ENCODE results near the gene SYNJ2. TPM values are rescaled to one million over a fixed set of nuclear protein-coding genes. Genes with fewer than 3 reads are reported as not detected.

SYNJ2 gene
- polyA plus RNA-seq, 1 experiment = 40.8 TPM

GRCh38 chr6:158115102-158115501, 133.4 kb downstream of the SYNJ2 start:
- TF ChIP-seq CTCF (IDR thresholded peaks at IDR 0.05; ENCODE audit: low read depth, low read length) = no peak
- no peaks in the 10 kb centered on the region for H3K9me3 ChIP-seq (ENCODE audit: control insufficient read depth, insufficient read depth, low read length)
- H3K4me3 ChIP-seq (ENCODE audit: low read depth, low read length) = no peak overlapping the region
- H3K27me3 ChIP-seq (ENCODE audit: control insufficient read depth, insufficient read depth, low read length) = no peaks in the 10 kb centered on the region
- ChIA-PET CTCF (no interaction called here), POLR2A (no interaction called here)
- no peak overlapping the region for H3K27ac ChIP-seq (ENCODE audit: low read depth, low read length)
- DNase-seq (ENCODE audit: low read depth, low spot score) = no peak

- POLR2A ChIA-PET = no interaction called here
These were observed 133.8 kb downstream of the SYNJ2 start for GRCh38 chr6:158115508-158115907.

GRCh38 chr6:158118886-158119285, 137.2 kb downstream of the SYNJ2 start:
- Histone ChIP-seq H3K27me3 (ENCODE audit: control insufficient read depth, insufficient read depth, low read length) (no peaks in the 10 kb centered on the region), H3K4me3 (ENCODE audit: low read depth, low read length) (no peak overlapping the region), H3K27ac (ENCODE audit: low read depth, low read length) (no peak overlapping the region), H3K9me3 (ENCODE audit: control insufficient read depth, insufficient read depth, low read length) (no peaks in the 10 kb centered on the region)
- DNase-seq (ENCODE audit: low read depth, low spot score) = no peak
- ChIA-PET CTCF (no interaction called here), POLR2A (no interaction called here)
- no peak for TF ChIP-seq CTCF (IDR thresholded peaks at IDR 0.05; ENCODE audit: low read depth, low read length)

More at GRCh38 chr6:158115508-158115907, 133.8 kb downstream of the SYNJ2 start:
- Histone ChIP-seq H3K27ac (ENCODE audit: low read depth, low read length) (no peak overlapping the region), H3K9me3 (ENCODE audit: control insufficient read depth, insufficient read depth, low read length) (no peaks in the 10 kb centered on the region), H3K27me3 (ENCODE audit: control insufficient read depth, insufficient read depth, low read length) (no peaks in the 10 kb centered on the region), H3K4me3 (ENCODE audit: low read depth, low read length) (no peak overlapping the region)
- no peak for DNase-seq (ENCODE audit: low read depth, low spot score)
- CTCF ChIA-PET = no interaction called here
- no peak for TF ChIP-seq CTCF (IDR thresholded peaks at IDR 0.05; ENCODE audit: low read depth, low read length)

- DNase-seq (ENCODE audit: low read depth, low spot score) = no peak
- ChIA-PET CTCF (no interaction called here), POLR2A (no interaction called here)
- H3K27me3 ChIP-seq (ENCODE audit: control insufficient read depth, insufficient read depth, low read length) = no peaks in the 10 kb centered on the region
- H3K9me3 ChIP-seq (ENCODE audit: control insufficient read depth, insufficient read depth, low read length) = no peaks in the 10 kb centered on the region
- H3K27ac ChIP-seq (ENCODE audit: low read depth, low read length) = no peak overlapping the region
- no peak overlapping the region for H3K4me3 ChIP-seq (ENCODE audit: low read depth, low read length)
- TF ChIP-seq CTCF (IDR thresholded peaks at IDR 0.05; ENCODE audit: low read depth, low read length) = no peak
These were observed 139.7 kb downstream of the SYNJ2 start for GRCh38 chr6:158121335-158121734.

- Histone ChIP-seq H3K27ac (ENCODE audit: low read depth, low read length) (no peak overlapping the region), H3K9me3 (ENCODE audit: control insufficient read depth, insufficient read depth, low read length) (no peaks in the 10 kb centered on the region), H3K4me3 (ENCODE audit: low read depth, low read length) (no peak overlapping the region), H3K27me3 (ENCODE audit: control insufficient read depth, insufficient read depth, low read length) (no peaks in the 10 kb centered on the region)
- ChIA-PET POLR2A (no interaction called here), CTCF (no interaction called here)
- no peak for TF ChIP-seq CTCF (IDR thresholded peaks at IDR 0.05; ENCODE audit: low read depth, low read length)
- no peak for DNase-seq (ENCODE audit: low read depth, low spot score)
These were observed 140.4 kb downstream of the SYNJ2 start for GRCh38 chr6:158122048-158122447.

Data from AG04450 (cell line).